ENCODE measurements around the gene CKAP2. TPM values are rescaled to one million over a fixed set of nuclear protein-coding genes. Genes with fewer than 3 reads are reported as not detected.

The CKAP2 gene
- total and polyA plus RNA-seq, 2 of the 8 experiments (the other 6 are each of a cell fraction or from before 2014, with no cell fraction given), result 8.3 to 70.7 TPM

GRCh38 chr13:52461265-52461664 is 6.0 kb downstream of the CKAP2 start:
- no peak for DNase-seq (ENCODE audit: low read depth in 1 of 2, low spot score in 2 of 2)
- TF ChIP-seq, protein P1, sequence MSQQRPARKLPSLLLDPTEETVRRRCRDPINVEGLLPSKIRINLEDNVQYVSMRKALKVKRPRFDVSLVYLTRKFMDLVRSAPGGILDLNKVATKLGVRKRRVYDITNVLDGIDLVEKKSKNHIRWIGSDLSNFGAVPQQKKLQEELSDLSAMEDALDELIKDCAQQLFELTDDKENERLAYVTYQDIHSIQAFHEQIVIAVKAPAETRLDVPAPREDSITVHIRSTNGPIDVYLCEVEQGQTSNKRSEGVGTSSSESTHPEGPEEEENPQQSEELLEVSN (IDR thresholded peaks at IDR 0.05), result no peak
- TF ChIP-seq BRCA1 (IDR thresholded peaks at IDR 0.05; ENCODE audit: low read depth, low read length) (no peak), CREB1 (IDR thresholded peaks at IDR 0.05) (no peak), GTF2F1 (IDR thresholded peaks at IDR 0.05; ENCODE audit: borderline replicate concordance, low read depth, low read length) (no peak)

More at GRCh38 chr13:52461265-52461664, 6.0 kb downstream of the CKAP2 start:
- no peak overlapping the region for H4K91ac ChIP-seq (replicated peaks; ENCODE audit: insufficient read length, low read length)
- ChIA-PET POLR2A (ENCODE audit: partially characterized antibody) (no interaction called here), CTCF (ENCODE audit: partially characterized antibody) (no interaction called here)
- H3K18ac ChIP-seq (ENCODE audit: extremely low read depth, low read length), result no peak overlapping the region
- H3K36me3 ChIP-seq (ENCODE audit: control insufficient read depth in 2 of 4, insufficient read depth in 4 of 4, low read length in 3 of 4), result peaks cover 9 to 86% (median 42%) of the 10 kb centered on the region in 4 experiments
- no peak overlapping the region for H4K8ac ChIP-seq (ENCODE audit: extremely low read depth, insufficient read depth, low read length)
- no peak overlapping the region for H3K4me2 ChIP-seq (ENCODE audit: insufficient read depth in 1 of 2, low read depth in 2 of 2, low read length in 2 of 2)
- H3K79me2 ChIP-seq (ENCODE audit: control insufficient read depth in 1 of 2, insufficient read depth in 2 of 2, low read length in 2 of 2), result peaks cover 0 to 17% of the 10 kb centered on the region in 2 experiments; a peak in 2 of 4 replicates
- WGBS, 2 experiments (ENCODE audit: extremely low coverage in 1 of 2, insufficient coverage in 1 of 2, insufficient read length in 1 of 2, insufficient replicate concordance in 2 of 2, low coverage in 1 of 2, low lambda C conversion rate in 2 of 2, missing lambda C conversion rate in 1 of 2), result 100% methylated on average over 3 of the region's 3 CpGs; no CpG with 5 or more reads in 1 of the 2 experiments
- H3K9ac ChIP-seq (replicated peaks in 1 of 4; ENCODE audit: extremely low read depth in 1 of 4, low read depth in 3 of 4, low read length in 3 of 4), result no peak overlapping the region
- peaks cover 0 to 2% of the 10 kb centered on the region in 2 experiments for H4K20me1 ChIP-seq (replicated peaks in 1 of 2; ENCODE audit: control insufficient read depth in 1 of 2, insufficient read depth in 2 of 2, low read length in 2 of 2)
- no peak overlapping the region for H4K5ac ChIP-seq (ENCODE audit: insufficient read length, low read depth, low read length)
- no peak overlapping the region for H3K27ac ChIP-seq (ENCODE audit: low read depth, low read length)
- no peak overlapping the region for H2BK12ac ChIP-seq (ENCODE audit: low read depth, low read length)
- H2AFZ ChIP-seq (ENCODE audit: low read length), result no peak overlapping the region
- no peak overlapping the region for H2AK5ac ChIP-seq (ENCODE audit: low read depth, low read length)
- no peak overlapping the region for H2BK5ac ChIP-seq (ENCODE audit: low read depth, low read length)
- no peak overlapping the region for H3K56ac ChIP-seq (replicated peaks; ENCODE audit: insufficient read length, low read depth, low read length)
- no peak for FAIRE-seq
- H3K14ac ChIP-seq (ENCODE audit: insufficient read length), result no peak overlapping the region
- no peaks in the 10 kb centered on the region for H3K23me2 ChIP-seq (ENCODE audit: low read depth, low read length)
- H2BK120ac ChIP-seq (replicated peaks; ENCODE audit: low read depth, low read length), result no peak overlapping the region
- no peak overlapping the region for H2BK15ac ChIP-seq (ENCODE audit: low read length)
- H2BK20ac ChIP-seq (ENCODE audit: low read length), result no peak overlapping the region
- no peaks in the 10 kb centered on the region; the same call in 1 of the 2 replicates for H3K79me1 ChIP-seq (ENCODE audit: low read depth, low read length)
- H3K4me3 ChIP-seq (ENCODE audit: extremely low read depth in 1 of 4, insufficient read depth in 2 of 4, low read depth in 3 of 4, low read length in 4 of 4), result no peak overlapping the region
- no peak overlapping the region for H3K4ac ChIP-seq (replicated peaks; ENCODE audit: insufficient read length, low read depth, low read length)
- H3K27me3 ChIP-seq (replicated peaks in 1 of 4; ENCODE audit: control insufficient read depth in 3 of 4, extremely low read depth in 1 of 4, insufficient read depth in 3 of 4, low read length in 3 of 4), result no peaks in the 10 kb centered on the region
- H3K23ac ChIP-seq (ENCODE audit: insufficient read length), result no peak overlapping the region
- peaks cover 0 to 3% (median 0%) of the 10 kb centered on the region in 4 experiments; a peak in 1 of 7 replicates for H3K4me1 ChIP-seq (replicated peaks in 1 of 4; ENCODE audit: control insufficient read depth in 3 of 4, insufficient read depth in 4 of 4, low read length in 3 of 4)
- no peaks in the 10 kb centered on the region for H3K9me3 ChIP-seq (ENCODE audit: insufficient read depth in 2 of 2, low read depth in 1 of 2, low read length in 1 of 2)

Measured in H1 (cell line).